GM21723 (cell line): ENCODE data around the gene NKG7.
A peak's percentile ranks its signal among the peaks of the same experiment; 100 is the strongest.

Source experiments
- ATAC-seq: cut with Tn5 transposase; IDR thresholded peaks from one replicate; pipeline ENCODE4 v1.9.1; 2021; ENCODE audit warnings: mild to moderate bottlenecking, moderate library complexity; ENCODE audit not compliant: unreplicated experiment

Gene NKG7

DNA sequence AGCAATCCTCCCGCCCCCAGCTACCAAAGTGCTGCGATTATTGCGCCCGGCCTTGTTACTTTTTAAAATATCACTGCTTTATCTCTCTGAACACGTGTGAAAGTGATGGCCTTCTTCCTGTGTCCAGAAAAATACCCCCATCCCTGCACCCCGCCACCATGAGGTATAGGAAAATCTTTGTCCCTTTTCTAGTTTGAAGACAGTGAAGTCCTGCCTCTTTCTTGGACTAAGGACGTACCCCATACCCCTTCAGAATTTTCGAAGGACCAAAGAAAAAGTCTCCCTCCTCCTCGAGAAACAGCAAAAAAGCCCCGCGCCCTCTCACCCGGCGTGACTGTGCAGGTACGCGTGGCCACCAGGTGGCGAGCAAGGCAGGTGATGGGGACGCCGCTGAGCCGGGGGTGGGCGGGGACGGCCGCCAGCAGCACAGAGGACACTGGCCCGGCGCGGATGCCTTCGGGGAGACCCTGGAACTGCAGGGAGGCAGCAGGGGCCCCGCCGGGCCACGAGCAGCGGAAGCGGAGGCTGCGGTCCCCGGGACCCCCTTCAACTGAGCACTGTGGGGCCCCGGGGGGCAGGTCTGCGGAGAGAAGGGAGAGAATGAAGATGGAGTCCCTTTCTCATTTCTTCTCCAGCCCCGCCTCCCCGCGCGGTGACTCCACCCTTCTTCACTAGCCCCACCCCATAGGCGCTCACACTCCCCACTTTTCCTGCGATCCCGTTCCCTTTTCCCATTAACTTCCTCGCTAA, 33.7 kb downstream of the NKG7 start:
- peak; percentile 54 for ATAC-seq

DNA sequence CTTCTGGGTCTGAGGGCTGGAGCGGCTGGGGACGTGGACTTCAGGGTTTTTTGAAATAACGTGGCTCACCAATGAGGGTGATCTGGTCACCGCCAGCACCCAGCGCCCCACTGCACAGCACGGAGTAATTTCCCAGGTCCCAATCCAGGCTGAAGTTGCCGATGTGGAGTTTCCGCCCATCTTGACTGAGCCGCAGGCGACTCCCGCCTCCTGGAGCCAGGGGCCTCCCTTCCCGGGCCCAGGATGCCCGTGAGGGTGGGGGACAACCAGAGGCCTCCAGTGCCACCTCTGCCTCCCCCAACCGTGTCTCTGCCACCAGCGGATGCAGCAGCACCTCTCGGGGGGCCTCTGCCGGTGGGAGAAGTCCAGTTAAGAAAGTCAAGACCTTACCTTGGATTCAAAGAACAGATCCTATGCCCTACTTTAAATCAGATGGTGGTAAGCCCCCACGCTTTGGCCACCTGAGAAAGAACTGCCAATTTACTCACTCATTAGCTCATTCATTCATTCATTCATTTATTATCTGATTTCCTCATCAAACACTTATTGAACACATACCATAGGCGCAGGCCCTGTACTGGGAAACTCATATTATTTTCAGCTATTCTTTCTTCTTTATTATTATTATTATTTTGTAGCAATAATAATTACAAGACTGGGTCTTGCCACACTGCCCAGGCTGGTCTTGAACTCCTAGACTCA, 34.4 kb downstream of the NKG7 start:
- no peak for ATAC-seq

GRCh38 chr19:51337141-51337860, 35.2 kb downstream of the NKG7 start:
- ATAC-seq = no peak

DNA sequence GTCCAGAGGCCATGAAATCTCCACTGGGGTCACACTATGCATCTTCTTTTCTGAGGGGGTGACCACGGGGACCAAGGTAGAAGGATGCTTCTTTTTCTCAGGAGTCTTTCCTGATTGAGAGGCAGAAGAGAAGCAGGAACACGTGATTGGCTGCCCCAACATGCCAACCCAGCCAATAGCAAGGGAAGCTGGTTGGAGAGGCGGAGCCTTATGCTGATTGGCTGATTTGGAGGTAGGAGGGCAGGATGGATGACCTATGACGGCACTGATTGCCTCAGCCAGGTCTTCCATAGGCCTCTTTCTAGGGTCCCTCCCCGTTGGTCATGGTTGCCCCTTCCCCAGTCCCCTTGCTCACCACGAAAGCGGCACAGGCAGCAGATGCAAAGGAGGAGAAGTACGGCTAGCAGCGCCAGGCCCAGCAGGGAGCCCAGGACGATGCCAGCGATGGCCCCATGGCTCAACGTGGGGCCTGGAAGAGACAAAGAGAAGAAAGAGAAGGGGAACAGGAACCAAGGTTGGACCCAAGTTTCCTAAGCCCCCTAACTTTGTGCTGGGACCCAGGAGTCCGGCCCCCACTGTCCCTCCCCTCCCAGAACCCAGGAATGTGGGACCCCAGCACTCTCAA, 38.5 kb downstream of the NKG7 start:
- no peak for ATAC-seq

DNA sequence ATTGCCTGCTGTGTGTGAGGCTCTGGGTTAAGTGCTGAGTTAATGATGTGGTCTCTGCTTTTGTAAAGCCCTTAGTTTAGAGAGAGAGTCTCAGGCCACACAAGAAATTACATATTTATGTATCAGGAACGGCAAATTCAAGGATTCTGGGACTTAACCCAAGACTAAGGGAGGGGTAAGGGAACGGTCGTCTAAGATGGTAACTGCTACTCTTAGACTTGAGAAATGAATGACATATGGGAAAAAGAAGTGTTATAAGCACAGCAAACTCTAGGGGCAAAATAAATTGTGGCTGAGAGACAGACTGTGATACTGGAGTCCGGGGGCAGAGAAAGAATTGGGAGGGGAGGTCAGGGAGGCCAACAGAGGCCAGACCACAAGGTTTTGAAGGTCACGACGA, 40.7 kb downstream of the NKG7 start:
- no peak for ATAC-seq

DNA sequence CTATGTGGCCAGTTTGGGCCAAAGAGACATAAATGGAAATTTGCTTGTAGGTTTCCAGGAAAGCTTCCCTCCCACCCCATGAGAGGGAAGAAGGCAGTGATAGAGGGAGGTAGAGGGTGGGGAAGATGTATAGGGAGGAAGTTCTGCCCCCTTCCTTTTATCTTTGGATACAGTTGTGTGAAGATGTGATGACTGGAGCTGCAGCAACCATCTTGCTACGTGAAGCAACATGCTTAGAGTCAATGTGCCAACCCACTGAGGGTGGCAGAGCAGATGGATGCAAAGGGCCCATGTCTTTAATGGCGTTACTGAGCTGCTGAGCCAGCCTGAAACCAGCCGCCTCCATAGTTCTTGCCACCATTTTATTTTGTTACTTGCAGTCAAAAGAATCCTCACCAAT, 41.3 kb downstream of the NKG7 start:
- ATAC-seq = no peak

GRCh38 chr19:51330366-51330765, 42.1 kb downstream of the NKG7 start:
- ATAC-seq = no peak

- ATAC-seq = no peak
Measured at GRCh38 chr19:51329411-51329810, 43.0 kb downstream of the NKG7 start.

GRCh38 chr19:51327066-51328001, 45.1 kb downstream of the NKG7 start:
- ATAC-seq = no peak

DNA sequence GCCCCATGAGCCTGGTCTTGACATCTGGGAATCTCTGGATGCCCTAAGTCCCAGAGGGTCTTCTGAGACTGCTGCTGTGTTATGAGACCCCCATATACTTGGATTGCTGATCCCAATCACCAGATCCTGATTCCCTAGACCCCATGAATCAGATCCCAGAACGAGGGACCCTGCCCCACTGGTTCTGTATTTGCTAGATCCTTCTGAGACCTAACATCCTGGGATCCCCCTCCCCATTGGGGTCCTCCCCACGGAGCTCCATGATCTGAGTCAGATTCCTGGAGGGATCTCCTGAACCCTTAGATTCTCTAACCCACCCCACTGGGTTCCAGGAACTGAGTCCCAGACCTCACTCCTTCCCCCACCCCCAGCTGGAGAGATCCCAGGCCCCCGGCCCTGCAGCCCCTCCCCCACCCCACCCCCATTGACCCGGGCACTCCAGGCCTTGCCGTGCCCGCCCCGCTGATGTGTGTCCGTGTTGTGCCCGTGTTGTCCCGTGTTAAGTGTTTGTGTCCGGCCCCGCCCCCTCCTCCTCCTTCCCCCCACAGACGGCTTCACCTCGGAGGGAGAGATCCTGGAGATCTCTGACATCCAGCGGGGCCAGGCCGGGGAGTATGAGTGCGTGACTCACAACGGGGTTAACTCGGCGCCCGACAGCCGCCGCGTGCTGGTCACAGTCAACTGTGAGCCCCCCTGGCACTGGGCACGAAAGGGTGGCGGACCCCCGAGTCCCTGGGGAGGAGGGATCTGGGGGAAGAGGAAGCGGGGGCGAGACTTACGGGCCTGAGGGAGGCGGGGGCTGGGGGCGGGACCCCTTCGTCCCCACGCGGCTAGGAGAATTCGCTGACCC, 46.0 kb downstream of the NKG7 start:
- no peak for ATAC-seq

GRCh38 chr19:51325161-51325976, 47.1 kb downstream of the NKG7 start:
- no peak for ATAC-seq

DNA sequence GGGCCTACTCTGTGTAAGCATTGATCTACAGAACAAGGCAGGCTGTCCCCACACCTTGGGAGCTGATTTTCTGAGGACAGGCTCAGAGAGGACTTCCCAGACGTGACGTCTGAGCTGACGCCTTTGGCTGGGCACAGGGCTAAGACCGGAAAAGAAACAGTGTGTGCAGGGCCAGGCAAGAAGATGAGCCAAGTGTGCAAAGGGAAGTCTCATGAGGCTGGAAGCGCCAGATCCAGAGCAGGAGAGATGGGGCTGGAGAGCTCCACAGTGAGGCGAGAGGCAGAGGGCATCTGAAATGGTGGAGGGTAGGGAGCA, 48.3 kb downstream of the NKG7 start:
- no peak for ATAC-seq

GRCh38 chr19:51323481-51324166, 48.8 kb downstream of the NKG7 start:
- ATAC-seq = no peak

- ATAC-seq = no peak
Measured at GRCh38 chr19:51321799-51322198, 50.7 kb downstream of the NKG7 start.
